ENCODE data around the gene ADAMTSL5. TPM values are rescaled to one million over a fixed set of nuclear protein-coding genes. Genes with fewer than 3 reads are reported as not detected.
"Not testable (repeated sequence)": the region's sequence is repeated elsewhere in the genome, so short reads cannot be mapped to it uniquely, and the experiment has no call there.

The ADAMTSL5 gene
- total RNA-seq, 1 donor, result 1.1 TPM

GRCh38 chr19:1538978-1539377, 26.2 kb upstream of the ADAMTSL5 start:
- no peaks in the 10 kb centered on the region for H4K20me1 ChIP-seq (ENCODE audit: insufficient read depth, low read length)
- H3K4me2 ChIP-seq (ENCODE audit: insufficient read depth, low read length), result no peak overlapping the region
- peak; percentile 69 for DNase-seq (ENCODE audit: insufficient read length, low spot score, missing footprints)
- TF ChIP-seq, protein P1, sequence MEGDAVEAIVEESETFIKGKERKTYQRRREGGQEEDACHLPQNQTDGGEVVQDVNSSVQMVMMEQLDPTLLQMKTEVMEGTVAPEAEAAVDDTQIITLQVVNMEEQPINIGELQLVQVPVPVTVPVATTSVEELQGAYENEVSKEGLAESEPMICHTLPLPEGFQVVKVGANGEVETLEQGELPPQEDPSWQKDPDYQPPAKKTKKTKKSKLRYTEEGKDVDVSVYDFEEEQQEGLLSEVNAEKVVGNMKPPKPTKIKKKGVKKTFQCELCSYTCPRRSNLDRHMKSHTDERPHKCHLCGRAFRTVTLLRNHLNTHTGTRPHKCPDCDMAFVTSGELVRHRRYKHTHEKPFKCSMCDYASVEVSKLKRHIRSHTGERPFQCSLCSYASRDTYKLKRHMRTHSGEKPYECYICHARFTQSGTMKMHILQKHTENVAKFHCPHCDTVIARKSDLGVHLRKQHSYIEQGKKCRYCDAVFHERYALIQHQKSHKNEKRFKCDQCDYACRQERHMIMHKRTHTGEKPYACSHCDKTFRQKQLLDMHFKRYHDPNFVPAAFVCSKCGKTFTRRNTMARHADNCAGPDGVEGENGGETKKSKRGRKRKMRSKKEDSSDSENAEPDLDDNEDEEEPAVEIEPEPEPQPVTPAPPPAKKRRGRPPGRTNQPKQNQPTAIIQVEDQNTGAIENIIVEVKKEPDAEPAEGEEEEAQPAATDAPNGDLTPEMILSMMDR (IDR thresholded peaks at IDR 0.05; ENCODE audit: extremely low read depth, low read depth, low read length), result no peak
- H3K79me2 ChIP-seq (ENCODE audit: insufficient read depth, low read length), result no peaks in the 10 kb centered on the region
- H3K36me3 ChIP-seq (ENCODE audit: insufficient read depth, low read length), result no peaks in the 10 kb centered on the region
- no peak overlapping the region for H3K4me3 ChIP-seq (ENCODE audit: insufficient read depth, low read length)
- H2AFZ ChIP-seq (ENCODE audit: low read length), result peak overlapping the region; percentile 51
- peaks cover 8% of the 10 kb centered on the region for H3K27me3 ChIP-seq (ENCODE audit: insufficient read depth, low read length)
- H3K27ac ChIP-seq (ENCODE audit: low read depth, low read length), result no peak overlapping the region
- H3K9me3 ChIP-seq (ENCODE audit: low read depth, low read length), result no peaks in the 10 kb centered on the region
- H3K4me1 ChIP-seq (ENCODE audit: insufficient read depth, low read length), result no peaks in the 10 kb centered on the region

GRCh38 chr19:1535699-1536098, 22.9 kb upstream of the ADAMTSL5 start:
- H3K27ac ChIP-seq (ENCODE audit: low read depth, low read length); H3K36me3 ChIP-seq (ENCODE audit: insufficient read depth, low read length); H3K4me3 ChIP-seq (ENCODE audit: insufficient read depth, low read length); DNase-seq (ENCODE audit: insufficient read length, low spot score, missing footprints); H3K27me3 ChIP-seq (ENCODE audit: insufficient read depth, low read length); H3K9me3 ChIP-seq (ENCODE audit: low read depth, low read length); H2AFZ ChIP-seq (ENCODE audit: low read length); H4K20me1 ChIP-seq (ENCODE audit: insufficient read depth, low read length); H3K4me1 ChIP-seq (ENCODE audit: insufficient read depth, low read length); H3K4me2 ChIP-seq (ENCODE audit: insufficient read depth, low read length); H3K79me2 ChIP-seq (ENCODE audit: insufficient read depth, low read length): not testable (repeated sequence)

GRCh38 chr19:1534972-1535371, 22.2 kb upstream of the ADAMTSL5 start:
- Histone ChIP-seq H3K9me3 (ENCODE audit: low read depth, low read length) (no peaks in the 10 kb centered on the region), H3K4me2 (ENCODE audit: insufficient read depth, low read length) (no peak overlapping the region), H2AFZ (ENCODE audit: low read length) (no peak overlapping the region), H3K27ac (ENCODE audit: low read depth, low read length) (no peak overlapping the region), H3K79me2 (ENCODE audit: insufficient read depth, low read length) (no peaks in the 10 kb centered on the region), H3K4me3 (ENCODE audit: insufficient read depth, low read length) (no peak overlapping the region), H4K20me1 (ENCODE audit: insufficient read depth, low read length) (no peaks in the 10 kb centered on the region), H3K27me3 (ENCODE audit: insufficient read depth, low read length) (no peaks in the 10 kb centered on the region), H3K36me3 (ENCODE audit: insufficient read depth, low read length) (no peaks in the 10 kb centered on the region), H3K4me1 (ENCODE audit: insufficient read depth, low read length) (no peaks in the 10 kb centered on the region)
- TF ChIP-seq, protein P1 (IDR thresholded peaks at IDR 0.05; ENCODE audit: extremely low read depth, low read depth, low read length), result no peak
- DNase-seq (ENCODE audit: insufficient read length, low spot score, missing footprints), result peak; percentile 63

DNA sequence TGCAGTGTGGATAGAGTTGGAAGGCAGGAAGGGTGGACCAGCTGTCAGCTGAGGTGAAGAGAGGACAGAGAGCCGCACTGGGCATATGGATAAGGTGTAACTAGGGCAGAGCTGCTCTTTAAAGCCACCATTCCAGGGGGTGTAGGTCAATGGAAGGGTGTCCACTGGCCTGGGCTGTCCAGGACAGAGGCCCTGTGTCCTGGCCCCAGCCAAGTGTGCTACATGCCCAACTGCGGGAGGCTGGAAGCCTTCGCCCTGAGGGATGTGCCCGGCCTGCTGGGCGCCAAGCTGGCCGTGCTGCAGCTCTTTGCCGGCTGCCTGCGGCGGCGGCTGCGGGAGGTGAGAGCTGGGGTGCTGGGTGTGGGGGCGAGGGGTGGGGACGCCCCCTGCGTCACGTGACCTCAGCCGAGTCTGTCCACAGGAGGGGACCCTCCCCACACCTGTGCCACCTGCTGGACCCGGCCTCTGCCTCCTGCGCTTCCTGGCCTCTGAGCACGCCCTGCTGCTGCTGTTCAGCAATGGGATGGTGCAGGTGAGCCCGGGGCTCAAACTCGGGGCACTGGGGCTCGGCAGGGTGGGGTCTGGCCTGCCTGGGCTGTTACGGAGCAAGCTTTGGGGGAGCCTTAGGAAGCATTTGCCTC, 20.8 kb upstream of the ADAMTSL5 start:
- TF ChIP-seq, protein P1 (IDR thresholded peaks at IDR 0.05; ENCODE audit: extremely low read depth, low read depth, low read length), result no peak
- no peaks in the 10 kb centered on the region for H3K9me3 ChIP-seq (ENCODE audit: low read depth, low read length)
- no peak overlapping the region for H3K4me3 ChIP-seq (ENCODE audit: insufficient read depth, low read length)
- H3K27ac ChIP-seq (ENCODE audit: low read depth, low read length), result no peak overlapping the region
- H4K20me1 ChIP-seq (ENCODE audit: insufficient read depth, low read length), result no peaks in the 10 kb centered on the region
- H3K79me2 ChIP-seq (ENCODE audit: insufficient read depth, low read length), result no peaks in the 10 kb centered on the region
- no peaks in the 10 kb centered on the region for H3K4me1 ChIP-seq (ENCODE audit: insufficient read depth, low read length)
- H3K27me3 ChIP-seq (ENCODE audit: insufficient read depth, low read length), result no peaks in the 10 kb centered on the region
- no peaks in the 10 kb centered on the region for H3K36me3 ChIP-seq (ENCODE audit: insufficient read depth, low read length)
- no peak overlapping the region for H2AFZ ChIP-seq (ENCODE audit: low read length)
- DNase-seq (ENCODE audit: insufficient read length, low spot score, missing footprints), result peak; percentile 69
- H3K4me2 ChIP-seq (ENCODE audit: insufficient read depth, low read length), result no peak overlapping the region
